ENCODE results near the gene HAPLN2.

HAPLN2 gene

GRCh38 chr1:156664767-156665411 lies 45.7 kb downstream of the HAPLN2 start:
- DNase-seq, result no peak

GRCh38 chr1:156665539-156665938 lies 46.3 kb downstream of the HAPLN2 start:
- DNase-seq, result no peak

GRCh38 chr1:156666862-156667609 lies 47.8 kb downstream of the HAPLN2 start:
- DNase-seq, result no peak

- no peak for DNase-seq
Measured at GRCh38 chr1:156667610-156667967, 48.4 kb downstream of the HAPLN2 start.

- no peak for DNase-seq
Measured at GRCh38 chr1:156667968-156668709, 48.9 kb downstream of the HAPLN2 start.

GRCh38 chr1:156668801-156669637 lies 49.8 kb downstream of the HAPLN2 start:
- DNase-seq, result no peak

- DNase-seq, result no peak
Measured at GRCh38 chr1:156669794-156670193, 50.6 kb downstream of the HAPLN2 start.

GRCh38 chr1:156670359-156670758 lies 51.1 kb downstream of the HAPLN2 start:
- no peak for DNase-seq

GRCh38 chr1:156670791-156671190 lies 51.6 kb downstream of the HAPLN2 start:
- DNase-seq, result no peak

GRCh38 chr1:156671804-156672203 lies 52.6 kb downstream of the HAPLN2 start:
- DNase-seq, result no peak

GRCh38 chr1:156673387-156674121 lies 54.3 kb downstream of the HAPLN2 start:
- no peak for DNase-seq
